Right lobe of liver (tissue), 6 donors: Measurements from ENCODE around the gene CLDND1. TPM values are rescaled to one million over a fixed set of nuclear protein-coding genes. Genes with fewer than 3 reads are reported as not detected.

ENCODE experiments used
- ATAC-seq, 4 donors: fragments of 200-7000 bp; cut with Tn5 transposase; one replicate each; pipeline ENCODE4 v1.9.1; 2020; ENCODE audit warnings: mild to moderate bottlenecking in 4 of 4, moderate library complexity in 4 of 4
- DNase-seq, 3 donors: peaks; one replicate each; pipeline ENCODE4 v3.0.0-alpha.2; 2020
- H3K27ac ChIP-seq, 3 donors: fragments of 200-600 bp; one replicate each; pipeline ENCODE4 v1.8.0; 2022
- H3K27me3 ChIP-seq, 2 donors: fragments of 200-600 bp; one replicate each; pipeline ENCODE4 v1.8.0; 2022
- H3K36me3 ChIP-seq, 4 donors: fragments of 200-600 bp; sonication (generic) in 1 of 4; one replicate each; pipeline versions ENCODE4 v1.5.1 to v1.8.0; 2017 to 2022; ENCODE audit warnings: control low read depth in 1 of 4
- H3K4me1 ChIP-seq, 4 donors: fragments of 200-600 bp; sonication (generic) in 1 of 4; one replicate each; pipeline versions ENCODE4 v1.5.1 to v1.8.0; 2017 to 2022; ENCODE audit warnings: control low read depth in 1 of 4
- H3K4me3 ChIP-seq, 3 donors: fragments of 200-600 bp; one replicate each; pipeline ENCODE4 v1.8.0; 2022
- H3K9me3 ChIP-seq, 4 donors: fragments of 200-600 bp; sonication (generic) in 1 of 4; one replicate each; pipeline versions ENCODE4 v1.5.1 to v1.8.0; 2017 to 2022; ENCODE audit warnings: control low read depth in 1 of 4
- CTCF ChIP-seq, 4 donors: fragments of 200-600 bp in 3 of 4; fragments of 450-650 bp in 1 of 4; IDR thresholded peaks; one replicate each; pipeline versions ENCODE4 v1.5.1 to v1.8.0; 2016 to 2022; ENCODE audit warnings: antibody characterized with exemption in 4 of 4, mild to moderate bottlenecking in 2 of 4
- POLR2A ChIP-seq: fragments of 450-650 bp; IDR thresholded peaks from one replicate; pipeline ENCODE4 v1.6.1; 2017; ENCODE audit warnings: antibody characterized with exemption, mild to moderate bottlenecking
- WGBS: methylation state at CpG from one replicate; pipeline ENCODE4 v1.1.6; 2018; ENCODE audit warnings: low coverage, low lambda C conversion rate; ENCODE audit not compliant: insufficient coverage; ENCODE audit errors: missing lambda C conversion rate; 5-methylcytosine and 5-hydroxymethylcytosine counted together
- intact Hi-C, 2 donors: fragments of 100-400 bp; cut with DNase I; formaldehyde crosslinking; loops; one replicate each; pipeline versions ENCODE4 v1.11.2 to v1.14.1; 2022
- total RNA-seq, 6 experiments: library from RNA; depleted of rRNA in 2 of 6; stranded (reverse); fragments of >200 nt in 2 of 6; fragmentation: NEBNext Ultra II Directional in 3 of 6; extraction: Animal tissue kit (Norgen Biotek cat#: 25700) in 3 of 6; gene quantifications; one replicate each; pipeline versions ENCODE4 v1.1.0 to v1.2.4, GENCODE V29; 2016 to 2023
- donor health status: DM: no; HTN: yes; CAD: no.
- donor health status: DM: no; HTN: no; CAD: no.
- donor health status: DM: no; HTN: no; CAD: no.
- donor health status: DM: no; HTN: yes; CAD: no.
- donor health status: DM: no; HTN: yes; CAD: no.

The CLDND1 gene
- total RNA-seq, 6 experiments from 2014 or later = 26.1 to 44.8 (median 34.9) TPM

- Histone ChIP-seq H3K4me3 (no peak overlapping the region), H3K36me3 (peaks cover 0 to 41% (median 8%) of the 10 kb centered on the region in 4 donors), H3K9me3 (no peaks in the 10 kb centered on the region), H3K27ac (no peak overlapping the region), H3K4me1 (peaks cover 0 to 8% (median 0%) of the 10 kb centered on the region in 4 donors), H3K27me3 (no peaks in the 10 kb centered on the region)
- DNase-seq = no peak
- intact Hi-C loops = no loop called here
- 97% methylated on average over 2 of the region's 2 CpGs for WGBS
- no peak for TF ChIP-seq CTCF (IDR thresholded peaks at IDR 0.05)
- no peak for TF ChIP-seq POLR2A
- no peak for ATAC-seq
Observed at GRCh38 chr3:98518816-98519215, 3.9 kb downstream of the CLDND1 start.

- Histone ChIP-seq H3K9me3 (no peaks in the 10 kb centered on the region), H3K4me1 (no peaks in the 10 kb centered on the region), H3K36me3 (peaks cover 0 to 31% (median 6%) of the 10 kb centered on the region in 4 donors), H3K27ac (no peak overlapping the region), H3K27me3 (no peaks in the 10 kb centered on the region), H3K4me3 (no peak overlapping the region)
- intact Hi-C loops = no loop called here
- ATAC-seq = no peak
- DNase-seq = no peak
- WGBS = 94% methylated on average over 1 of the region's 1 CpG
- TF ChIP-seq POLR2A = no peak
Observed at GRCh38 chr3:98514948-98515347, 7.8 kb downstream of the CLDND1 start.

GRCh38 chr3:98513736-98514135, 9.0 kb downstream of the CLDND1 start:
- Histone ChIP-seq H3K4me1 (no peaks in the 10 kb centered on the region), H3K27ac (no peak overlapping the region), H3K27me3 (no peaks in the 10 kb centered on the region), H3K9me3 (no peaks in the 10 kb centered on the region), H3K4me3 (no peak overlapping the region), H3K36me3 (peaks cover 0 to 26% (median 4%) of the 10 kb centered on the region in 4 donors)
- WGBS = 100% methylated on average over 3 of the region's 3 CpGs
- TF ChIP-seq POLR2A = no peak
- TF ChIP-seq CTCF (IDR thresholded peaks at IDR 0.05) = no peak
- intact Hi-C loops = no loop called here
- DNase-seq (no peak), ATAC-seq (no peak)

GRCh38 chr3:98513091-98513511, 9.6 kb downstream of the CLDND1 start:
- intact Hi-C loops = no loop called here
- DNase-seq = no peak
- Histone ChIP-seq H3K4me1 (no peaks in the 10 kb centered on the region), H3K4me3 (no peak overlapping the region), H3K36me3 (peaks cover 0 to 21% (median 4%) of the 10 kb centered on the region in 4 donors), H3K9me3 (no peaks in the 10 kb centered on the region), H3K27me3 (no peaks in the 10 kb centered on the region), H3K27ac (no peak overlapping the region)
- 59% methylated on average over 4 of the region's 4 CpGs for WGBS
- TF ChIP-seq POLR2A (no peak), CTCF (IDR thresholded peaks at IDR 0.05) (no peak)
- no peak for ATAC-seq

GRCh38 chr3:98512576-98512975, 10.1 kb downstream of the CLDND1 start:
- intact Hi-C loops = no loop called here
- DNase-seq = no peak
- H3K27me3 ChIP-seq = no peaks in the 10 kb centered on the region
- H3K9me3 ChIP-seq = no peaks in the 10 kb centered on the region
- H3K4me1 ChIP-seq = no peaks in the 10 kb centered on the region
- TF ChIP-seq CTCF (IDR thresholded peaks at IDR 0.05) = no peak
- TF ChIP-seq POLR2A = no peak
- ATAC-seq = no peak
- no peak overlapping the region for H3K27ac ChIP-seq
- no peak overlapping the region for H3K4me3 ChIP-seq
- WGBS = 92% methylated on average over 4 of the region's 4 CpGs
- peaks cover 0 to 21% (median 4%) of the 10 kb centered on the region in 4 donors for H3K36me3 ChIP-seq
